HPDE6-E6E7 (cell line): ENCODE results near the gene CCL28.

ENCODE experiments used
- DNase-seq: peaks from one replicate; pipeline ENCODE4 v3.0.0; 2011; ENCODE audit warnings: missing footprints; ENCODE audit errors: extremely low spot score

Gene CCL28

DNA sequence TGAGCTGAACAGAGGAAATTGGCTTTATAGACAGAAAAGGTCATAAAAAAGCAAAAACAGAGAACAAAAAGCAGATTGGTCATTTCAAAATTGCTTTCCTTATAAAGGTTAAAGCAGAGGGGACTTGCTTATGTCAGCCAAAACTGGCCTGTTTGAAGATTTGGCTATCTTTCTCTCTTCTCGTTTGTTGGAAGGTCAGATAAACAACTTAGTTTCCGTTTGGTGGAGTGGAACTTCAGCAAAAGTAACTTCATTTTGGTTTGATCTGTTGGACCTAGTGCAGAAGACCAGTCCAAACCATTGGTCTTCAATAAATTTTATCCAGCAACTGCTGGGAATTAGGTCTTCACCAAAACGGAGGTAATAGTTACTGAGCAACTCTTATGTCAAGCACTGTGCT, 53.9 kb downstream of the CCL28 start:
- DNase-seq: no peak

DNA sequence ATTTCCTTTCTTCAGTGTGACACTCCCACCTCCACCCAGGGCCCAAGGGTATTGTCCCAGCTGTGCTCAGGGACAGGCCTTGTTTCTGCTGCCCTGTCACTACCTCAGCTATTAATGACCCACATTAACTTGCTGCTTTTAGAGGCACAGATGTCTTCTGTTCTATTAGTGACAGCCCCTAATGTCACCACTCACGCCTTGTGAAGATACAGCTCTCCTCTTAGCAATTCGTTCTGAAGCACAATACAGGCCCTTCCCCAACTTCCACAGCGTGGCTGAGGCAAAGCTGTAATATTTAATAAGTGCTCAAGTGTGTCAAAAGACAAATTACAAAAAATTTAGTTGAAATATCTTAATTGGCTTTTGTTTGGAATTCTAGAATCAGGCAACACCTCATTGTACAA, 54.3 kb downstream of the CCL28 start:
- DNase-seq: no peak

GRCh38 chr5:43357067-43357466, 55.1 kb downstream of the CCL28 start:
- DNase-seq: no peak

GRCh38 chr5:43354774-43355173, 57.4 kb downstream of the CCL28 start:
- no peak for DNase-seq

- DNase-seq: no peak
Observed at GRCh38 chr5:43353668-43354067, 58.5 kb downstream of the CCL28 start.

DNA sequence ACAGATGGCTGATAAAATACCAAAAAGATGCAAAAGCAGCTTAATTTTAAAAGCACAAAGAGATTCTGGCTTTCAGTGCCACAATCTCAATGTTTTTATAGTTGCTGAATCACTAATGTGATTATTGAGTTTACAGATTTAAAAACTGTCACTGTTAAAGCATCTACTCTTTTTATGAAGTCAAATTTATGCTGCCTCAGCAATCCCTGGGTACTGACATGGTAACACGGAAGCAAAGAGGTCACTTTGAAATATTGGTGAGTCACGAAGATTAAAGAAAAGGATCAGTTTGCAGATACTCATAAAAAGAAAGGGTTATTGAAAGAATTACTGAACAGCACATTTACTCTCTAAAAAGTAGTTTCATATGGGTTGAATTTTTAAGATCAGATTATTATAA, 59.3 kb downstream of the CCL28 start:
- no peak for DNase-seq

- no peak for DNase-seq
Observed at GRCh38 chr5:43352131-43352530, 60.1 kb downstream of the CCL28 start.

GRCh38 chr5:43348861-43349363, 63.3 kb downstream of the CCL28 start:
- DNase-seq: no peak

- no peak for DNase-seq
Observed at GRCh38 chr5:43348207-43348606, 64.0 kb downstream of the CCL28 start.

DNA sequence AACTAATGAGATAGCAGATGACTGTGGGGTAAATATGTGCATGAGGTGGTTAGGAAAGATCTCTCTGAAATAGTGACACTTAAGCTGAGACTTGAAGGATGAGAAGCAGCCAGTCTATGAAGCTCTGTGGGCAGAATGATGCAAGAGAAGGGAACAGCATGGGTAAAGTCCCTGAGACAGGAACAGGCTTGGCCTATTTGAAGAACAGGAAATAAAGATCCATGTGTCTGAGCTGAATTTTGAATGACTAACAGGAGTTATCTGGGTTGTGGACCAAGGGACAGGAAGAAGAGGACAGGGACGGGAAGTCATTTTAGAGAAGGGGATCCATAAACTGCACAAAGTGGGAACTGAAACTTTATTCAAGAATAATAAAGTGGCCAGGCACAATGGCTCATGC, 73.3 kb downstream of the CCL28 start:
- no peak for DNase-seq

GRCh38 chr5:43336159-43336558, 76.0 kb downstream of the CCL28 start:
- DNase-seq: no peak

DNA sequence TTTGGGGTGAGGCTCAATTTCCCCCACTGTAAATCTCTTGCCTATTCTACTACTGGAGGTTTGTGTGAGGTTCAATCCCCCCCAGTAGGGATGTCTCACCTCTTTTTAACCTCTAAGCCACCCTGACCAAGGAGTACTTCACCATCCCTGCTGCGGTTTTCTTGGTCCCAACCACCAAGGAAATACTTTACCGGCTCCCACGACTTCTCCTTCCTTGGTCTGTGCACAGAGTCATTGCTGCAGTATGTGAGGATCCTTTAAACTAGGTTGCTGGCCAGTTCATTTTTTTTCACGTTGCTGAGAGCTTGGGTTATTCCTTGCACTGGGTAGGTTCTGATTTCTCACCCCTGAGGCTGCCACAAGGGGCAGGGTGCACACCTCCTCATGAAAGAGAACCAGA, 76.5 kb downstream of the CCL28 start:
- no peak for DNase-seq

GRCh38 chr5:43332401-43332800, 79.8 kb downstream of the CCL28 start:
- DNase-seq: no peak
